ENCODE results near the gene IFIT1B.
"Not testable (repeated sequence)": the region's sequence is repeated elsewhere in the genome, so short reads cannot be mapped to it uniquely, and the experiment has no call there.

DNA sequence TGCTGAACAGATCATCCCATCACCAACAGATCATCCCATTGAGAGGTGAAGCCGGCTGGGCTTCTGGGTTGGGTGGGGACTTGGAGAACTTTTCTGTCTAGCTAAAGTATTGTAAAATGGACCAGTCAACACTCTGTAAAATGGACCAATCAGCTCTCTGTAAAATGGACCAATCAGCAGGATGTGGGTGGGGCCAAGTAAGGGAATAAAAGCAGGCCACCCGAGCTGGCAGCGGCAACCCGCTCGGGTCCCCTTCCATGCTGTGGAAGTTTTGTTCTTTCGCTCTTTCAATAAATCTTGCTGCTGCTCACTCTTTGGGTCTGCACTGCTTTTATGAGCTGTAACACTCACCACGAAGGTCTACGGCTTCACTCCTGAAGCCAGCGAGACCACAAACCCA, 28.3 kb downstream of the IFIT1B start:
- not testable (repeated sequence) for TF ChIP-seq POLR2A (IDR thresholded peaks at IDR 0.05; ENCODE audit: low read depth, low read length); POLR2AphosphoS5 (IDR thresholded peaks at IDR 0.05; ENCODE audit: low read depth, low read length); SPI1 (IDR thresholded peaks at IDR 0.05; ENCODE audit: low read depth, low read length); TAF1 (IDR thresholded peaks at IDR 0.05; ENCODE audit: low read depth, low read length); PAX5 (IDR thresholded peaks at IDR 0.05; ENCODE audit: insufficient read depth, low read length, severe bottlenecking)
